GM12872 (cell line): ENCODE results near the gene C1QTNF5.

Experiments used
- CTCF ChIP-seq: IDR thresholded peaks from 3 replicates; pipeline ENCODE4 v1.5.1; 2011; ENCODE audit warnings: low read depth, mild to moderate bottlenecking, low read length, moderate library complexity; ENCODE audit not compliant: insufficient read depth

C1QTNF5 gene

GRCh38 chr11:119342023-119342300, 1.3 kb upstream of the C1QTNF5 start:
- TF ChIP-seq CTCF = no peak

- no peak for TF ChIP-seq CTCF
Measured at GRCh38 chr11:119341222-119342022, 739 bp upstream of the C1QTNF5 start.

- TF ChIP-seq CTCF = peak; percentile 74
Measured at GRCh38 chr11:119339589-119340334, 921 bp downstream of the C1QTNF5 start.

- no peak for TF ChIP-seq CTCF
Measured at GRCh38 chr11:119338965-119339588, 1.6 kb downstream of the C1QTNF5 start.

- TF ChIP-seq CTCF = peak; percentile 80
Measured at GRCh38 chr11:119338318-119338890, 2.3 kb downstream of the C1QTNF5 start.

GRCh38 chr11:119337581-119338317, 2.9 kb downstream of the C1QTNF5 start:
- TF ChIP-seq CTCF = no peak
